B cell (primary cell): Measurements from ENCODE around the gene RNGTT. TPM values are rescaled to one million over a fixed set of nuclear protein-coding genes. Genes with fewer than 3 reads are reported as not detected.

ENCODE experiments used
- ATAC-seq: fragments of 200-7000 bp; cut with Tn5 transposase; one replicate; pipeline ENCODE4 v1.10.0; 2021; ENCODE audit warnings: low read depth, mild to moderate bottlenecking, moderate number of reproducible peaks, moderate library complexity
- CTCF ChIA-PET: fragments of 350-600 bp; sonication (Branson Sonifier 250); formaldehyde crosslinking; loops from one replicate; lab custom pipeline; 2021; ENCODE audit warnings: antibody characterized with exemption, inconsistent platforms; lab: Charles Lee
- POLR2A ChIA-PET: fragments of 350-600 bp; sonication (Branson Sonifier 250); formaldehyde crosslinking; loops from one replicate; lab custom pipeline; 2021; ENCODE audit warnings: antibody characterized with exemption; lab: Charles Lee
- DNase-seq: peaks from one replicate; pipeline ENCODE4 v3.0.0; 2013
- H2AFZ ChIP-seq: 2 replicates; pipeline ENCODE4 v1.6.1; 2012; ENCODE audit warnings: mild to moderate bottlenecking, low read depth, low read length; ENCODE audit not compliant: insufficient read depth, poor library complexity, severe bottlenecking
- H3K27ac ChIP-seq, 2 donors: 1 replicate in 1 of 2; 2 replicates in 1 of 2; pipeline ENCODE4 v1.5.1; 2012 to 2013; ENCODE audit warnings: low read length in 2 of 2, mild to moderate bottlenecking in 2 of 2, moderate library complexity in 1 of 2
- H3K27me3 ChIP-seq, 4 experiments: fragments of 200-600 bp in 1 of 4; sonication (generic) in 1 of 4; replicated peaks in 1 of 4; 1 replicate in 2 of 4; 2 replicates in 2 of 4; pipeline versions ENCODE4 v1.6.1 to v1.7.0; 2013 to 2016; ENCODE audit warnings: low read length in 3 of 4, mild to moderate bottlenecking in 2 of 4, mixed read lengths in 1 of 4, moderate library complexity in 1 of 4; ENCODE audit not compliant: insufficient read depth in 4 of 4, control insufficient read depth in 3 of 4; ENCODE audit errors: control extremely low read depth in 1 of 4
- H3K36me3 ChIP-seq, 2 experiments: replicated peaks in 1 of 2; 1 replicate in 1 of 2; 2 replicates in 1 of 2; pipeline versions ENCODE4 v1.6.1 to v1.7.1; 2013; ENCODE audit warnings: low read length in 1 of 2; ENCODE audit not compliant: insufficient read depth in 2 of 2, control insufficient read depth in 1 of 2; ENCODE audit errors: control extremely low read depth in 1 of 2, extremely low read depth in 1 of 2
- H3K4me1 ChIP-seq, 2 donors: fragments of 200-600 bp in 1 of 2; sonication (generic) in 1 of 2; 1 replicate in 1 of 2; 2 replicates in 1 of 2; pipeline versions ENCODE4 v1.5.1 to v1.6.1; 2013 to 2017; ENCODE audit warnings: low read length in 2 of 2; ENCODE audit not compliant: control insufficient read depth in 2 of 2, insufficient read depth in 2 of 2
- H3K4me2 ChIP-seq: replicated peaks from 2 replicates; pipeline ENCODE3; 2012; ENCODE audit warnings: mild to moderate bottlenecking, low read depth, low read length; ENCODE audit not compliant: poor library complexity, severe bottlenecking
- H3K4me3 ChIP-seq, 5 experiments: fragments of 200-600 bp in 1 of 5; sonication (generic) in 1 of 5; 1 replicate in 3 of 5; 2 replicates in 2 of 5; pipeline versions ENCODE4 v1.5.1 to v1.7.0; 2011 to 2016; ENCODE audit warnings: low read length in 4 of 5, mild to moderate bottlenecking in 4 of 5, low read depth in 2 of 5, control low read depth in 1 of 5, moderate library complexity in 1 of 5; ENCODE audit not compliant: insufficient read depth in 1 of 5; ENCODE audit errors: control extremely low read depth in 1 of 5, extremely low read depth in 1 of 5
- H3K79me2 ChIP-seq: fragments of 200-600 bp; sonication (generic); one replicate; pipeline ENCODE4 v1.6.0; 2016; ENCODE audit warnings: low read length; ENCODE audit not compliant: control insufficient read depth, insufficient read depth
- H3K9ac ChIP-seq: fragments of 200-600 bp; sonication (generic); 2 replicates; pipeline ENCODE4 v1.6.1; 2017; ENCODE audit warnings: mild to moderate bottlenecking, low read length, moderate library complexity
- H3K9me3 ChIP-seq, 3 donors: one replicate each; pipeline versions ENCODE4 v1.6.1 to v1.7.1; 2013; ENCODE audit warnings: low read length in 2 of 3; ENCODE audit not compliant: control insufficient read depth in 2 of 3, insufficient read depth in 1 of 3; ENCODE audit errors: control extremely low read depth in 1 of 3
- H4K20me1 ChIP-seq: 2 replicates; pipeline ENCODE4 v1.6.0; 2012; ENCODE audit warnings: mild to moderate bottlenecking, low read length; ENCODE audit not compliant: insufficient read depth, control insufficient read depth, poor library complexity, severe bottlenecking
- H3K27ac Mint-ChIP-seq: one replicate; pipeline ENCODE4 v1.8.0; 2021; ENCODE audit warnings: mixed read lengths
- H3K27me3 Mint-ChIP-seq: one replicate; pipeline ENCODE4 v1.8.0; 2021; ENCODE audit warnings: mixed read lengths
- H3K4me1 Mint-ChIP-seq: one replicate; pipeline ENCODE4 v1.8.0; 2021; ENCODE audit warnings: mixed read lengths
- H3K4me3 Mint-ChIP-seq: one replicate; pipeline ENCODE4 v1.8.0; 2021; ENCODE audit warnings: mixed read lengths
- H3K9me3 Mint-ChIP-seq: one replicate; pipeline ENCODE4 v1.8.0; 2022; ENCODE audit warnings: mixed read lengths; ENCODE audit not compliant: insufficient read depth
- EZH2 ChIP-seq: IDR thresholded peaks from 2 replicates; pipeline ENCODE4 v1.6.1; 2012; ENCODE audit warnings: borderline replicate concordance, low read depth, mild to moderate bottlenecking, moderate library complexity, low read length; ENCODE audit not compliant: insufficient read depth, poor library complexity, severe bottlenecking
- WGBS: methylation state at CpG from one replicate; pipeline ENCODE4 v1.1.5; 2013; ENCODE audit warnings: missing lambda C conversion rate; ENCODE audit not compliant: insufficient coverage; 5-methylcytosine and 5-hydroxymethylcytosine counted together
- intact Hi-C: fragments of 100-400 bp; cut with micrococcal nuclease; formaldehyde crosslinking; loops from one replicate; pipeline ENCODE4 v1.10.0; 2022
- polyA plus RNA-seq: library from polyadenylated mRNA; depleted of rRNA; stranded (reverse); fragments of >200 nt; gene quantifications from 2 replicates; pipeline ENCODE4 v1.2.3, GENCODE V29; 2012
- total RNA-seq, 2 donors: library from RNA; stranded (reverse); fragments of 120-200 nt in 1 of 2; gene quantifications; 1 replicate in 1 of 2; 2 replicates in 1 of 2; pipeline versions ENCODE4 v1.2.3 to v1.2.4, GENCODE V29; 2013 to 2022
- TF ChIP-seq, protein P1 (sequence below): fragments of 200-600 bp; IDR thresholded peaks from one replicate; pipeline ENCODE4 v1.8.0; 2022; ENCODE audit warnings: antibody characterized with exemption, mild to moderate bottlenecking

RNGTT gene
- total and polyA plus RNA-seq, 2 donors (not counting 1 experiment from before 2014, with no cell fraction given), result 10.8 to 29.1 TPM

DNA sequence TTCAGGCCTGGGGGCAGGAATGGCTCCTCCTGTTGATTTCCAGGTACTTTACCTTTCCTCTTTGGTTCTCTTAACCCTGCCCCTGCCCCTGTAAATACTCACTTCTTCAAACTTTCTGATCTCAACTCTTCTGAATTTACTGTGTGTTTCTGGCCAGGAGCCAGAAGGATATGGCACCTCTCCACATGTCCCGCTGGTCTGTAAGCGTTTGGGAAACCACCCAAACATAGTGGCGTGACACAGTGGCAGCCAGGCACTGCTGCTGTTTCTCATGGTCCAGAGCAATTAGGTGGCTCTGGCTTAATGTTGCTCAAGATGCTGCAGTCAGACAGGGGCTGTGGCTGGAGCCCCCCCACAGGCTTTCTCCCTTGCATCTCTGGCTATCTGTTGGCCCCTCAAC is 374.5 kb downstream of the RNGTT start:
- Mint-ChIP-seq H3K27ac (no peak overlapping the region), H3K9me3 (peaks cover 7% of the 10 kb centered on the region), H3K27me3 (peaks cover 13% of the 10 kb centered on the region), H3K4me1 (peaks cover 2% of the 10 kb centered on the region), H3K4me3 (no peak overlapping the region)
- Histone ChIP-seq H3K4me1 (peaks cover 2 to 10% of the 10 kb centered on the region in 2 donors), H3K27me3 (peaks cover 0 to 3% (median 0%) of the 10 kb centered on the region in 4 experiments), H3K36me3 (no peaks in the 10 kb centered on the region), H3K27ac (no peak overlapping the region), H3K4me3 (no peak overlapping the region), H3K9ac (no peak overlapping the region), H3K79me2 (no peaks in the 10 kb centered on the region), H2AFZ (no peak overlapping the region), H3K4me2 (no peak overlapping the region), H3K9me3 (peaks cover 0 to 24% (median 16%) of the 10 kb centered on the region in 3 donors), H4K20me1 (no peaks in the 10 kb centered on the region)
- WGBS, result 94% methylated on average over 3 of the region's 3 CpGs
- ChIA-PET CTCF (no interaction called here), POLR2A (no interaction called here)
- ATAC-seq (no peak), DNase-seq (no peak)
- intact Hi-C loops, result no loop called here
- no peak for TF ChIP-seq EZH2
- TF ChIP-seq, protein P1, sequence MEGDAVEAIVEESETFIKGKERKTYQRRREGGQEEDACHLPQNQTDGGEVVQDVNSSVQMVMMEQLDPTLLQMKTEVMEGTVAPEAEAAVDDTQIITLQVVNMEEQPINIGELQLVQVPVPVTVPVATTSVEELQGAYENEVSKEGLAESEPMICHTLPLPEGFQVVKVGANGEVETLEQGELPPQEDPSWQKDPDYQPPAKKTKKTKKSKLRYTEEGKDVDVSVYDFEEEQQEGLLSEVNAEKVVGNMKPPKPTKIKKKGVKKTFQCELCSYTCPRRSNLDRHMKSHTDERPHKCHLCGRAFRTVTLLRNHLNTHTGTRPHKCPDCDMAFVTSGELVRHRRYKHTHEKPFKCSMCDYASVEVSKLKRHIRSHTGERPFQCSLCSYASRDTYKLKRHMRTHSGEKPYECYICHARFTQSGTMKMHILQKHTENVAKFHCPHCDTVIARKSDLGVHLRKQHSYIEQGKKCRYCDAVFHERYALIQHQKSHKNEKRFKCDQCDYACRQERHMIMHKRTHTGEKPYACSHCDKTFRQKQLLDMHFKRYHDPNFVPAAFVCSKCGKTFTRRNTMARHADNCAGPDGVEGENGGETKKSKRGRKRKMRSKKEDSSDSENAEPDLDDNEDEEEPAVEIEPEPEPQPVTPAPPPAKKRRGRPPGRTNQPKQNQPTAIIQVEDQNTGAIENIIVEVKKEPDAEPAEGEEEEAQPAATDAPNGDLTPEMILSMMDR, result no peak

DNA sequence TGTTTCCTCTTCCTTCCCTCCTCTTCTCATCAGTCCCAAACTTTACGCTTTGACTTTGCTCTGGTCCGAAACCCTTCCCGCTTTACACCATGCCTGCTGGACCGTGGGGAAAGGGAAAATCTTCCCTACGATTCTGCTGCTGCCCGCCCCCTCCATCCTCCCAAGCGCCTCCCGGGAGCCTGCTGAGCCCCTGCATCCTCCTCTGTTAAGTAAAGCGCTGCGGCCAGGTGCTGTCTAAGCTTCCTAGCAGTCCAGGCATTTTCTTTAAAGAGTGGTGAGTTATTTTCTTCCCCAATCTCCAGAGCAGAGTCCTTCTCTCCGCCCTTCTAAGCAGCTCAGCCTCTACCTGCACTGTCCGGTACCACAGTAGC is 376.3 kb downstream of the RNGTT start:
- Histone ChIP-seq H3K4me2 (no peak overlapping the region), H2AFZ (no peak overlapping the region), H3K4me3 (no peak overlapping the region), H3K27me3 (peaks cover 0 to 3% (median 0%) of the 10 kb centered on the region in 4 experiments), H3K9ac (no peak overlapping the region), H3K36me3 (no peaks in the 10 kb centered on the region), H4K20me1 (no peaks in the 10 kb centered on the region), H3K27ac (no peak overlapping the region), H3K4me1 (peaks cover 2 to 10% of the 10 kb centered on the region in 2 donors), H3K79me2 (no peaks in the 10 kb centered on the region), H3K9me3 (peaks cover 0 to 23% (median 19%) of the 10 kb centered on the region in 3 donors)
- Mint-ChIP-seq H3K9me3 (peaks cover 2% of the 10 kb centered on the region), H3K27me3 (peaks cover 13% of the 10 kb centered on the region), H3K4me3 (no peak overlapping the region), H3K27ac (no peak overlapping the region), H3K4me1 (peaks cover 2% of the 10 kb centered on the region)
- ChIA-PET POLR2A (interaction anchor here (0.6 kb wide), 1 partner anchor 69 kb away, joined by 3 read pairs; no protein-coding TSS in a partner anchor), CTCF (no interaction called here)
- 81% methylated on average over 4 of the region's 12 CpGs for WGBS
- ATAC-seq (no peak), DNase-seq (no peak)
- TF ChIP-seq, protein P1, result no peak
- TF ChIP-seq EZH2, result no peak
- intact Hi-C loops, result no loop called here
